NCI-H82 (cell line): ENCODE data around the gene RIMS4.
A peak's percentile ranks its signal among the peaks of the same experiment; 100 is the strongest.

ENCODE experiments used
- DNase-seq: peaks from one replicate; lab custom pipeline; 2025; lab: John Stamatoyannopoulos, UW

Gene RIMS4

DNA sequence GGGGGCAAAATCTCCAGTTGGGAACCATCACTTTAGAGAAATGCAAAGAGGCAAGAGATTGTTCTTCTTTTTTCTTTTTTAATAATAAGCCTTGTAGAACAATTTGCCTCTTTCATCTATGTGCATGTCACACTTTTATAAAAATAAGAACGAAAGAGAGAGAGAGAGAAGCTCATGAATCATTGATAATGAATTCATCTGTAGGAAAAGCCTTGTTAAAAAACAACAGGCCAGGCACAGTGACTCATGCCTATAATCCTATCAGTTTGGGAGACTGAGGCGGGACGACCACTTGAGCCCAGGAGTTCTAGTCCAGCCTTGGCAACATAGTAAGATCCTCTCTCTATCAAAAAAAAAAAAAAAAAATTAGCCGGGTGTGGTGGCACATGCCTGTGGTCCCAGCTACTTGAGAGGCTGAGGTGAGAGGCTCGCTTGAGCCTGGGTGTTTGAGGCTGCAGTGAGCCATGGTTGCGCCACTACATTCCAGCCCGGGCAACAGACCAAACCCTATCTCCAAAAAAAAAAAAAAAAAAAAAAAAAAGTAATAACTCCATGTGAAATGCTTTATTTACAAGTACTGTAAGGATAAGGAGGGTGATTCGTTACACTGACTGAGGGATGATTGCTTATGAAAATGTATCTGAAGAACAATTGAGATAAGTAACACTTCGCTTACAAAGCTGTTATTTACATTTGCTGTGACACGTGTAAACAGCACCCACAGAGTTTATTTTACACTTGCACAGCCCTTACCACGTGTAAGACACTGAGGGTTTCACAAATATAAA is 89.2 kb downstream of the RIMS4 start:
- no peak for DNase-seq

DNA sequence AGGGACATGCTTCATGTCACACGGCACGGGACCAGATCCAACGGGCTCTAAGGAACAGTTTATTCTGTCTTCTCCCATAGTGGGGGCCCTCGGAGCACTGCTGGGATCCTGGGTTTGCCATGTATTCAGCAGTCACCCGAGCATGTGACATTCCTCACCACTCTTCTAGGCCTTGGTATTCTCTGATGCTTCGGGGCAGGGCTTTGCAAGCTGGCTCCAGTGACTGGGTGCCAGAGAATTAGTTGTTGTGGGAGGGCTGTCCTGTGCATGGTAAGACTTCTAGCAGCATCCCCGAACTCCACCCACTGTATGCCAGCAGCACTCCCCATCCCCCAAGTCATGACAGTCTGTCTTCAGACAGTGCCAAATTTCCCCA is 89.7 kb downstream of the RIMS4 start:
- peak; percentile 29 for DNase-seq

DNA sequence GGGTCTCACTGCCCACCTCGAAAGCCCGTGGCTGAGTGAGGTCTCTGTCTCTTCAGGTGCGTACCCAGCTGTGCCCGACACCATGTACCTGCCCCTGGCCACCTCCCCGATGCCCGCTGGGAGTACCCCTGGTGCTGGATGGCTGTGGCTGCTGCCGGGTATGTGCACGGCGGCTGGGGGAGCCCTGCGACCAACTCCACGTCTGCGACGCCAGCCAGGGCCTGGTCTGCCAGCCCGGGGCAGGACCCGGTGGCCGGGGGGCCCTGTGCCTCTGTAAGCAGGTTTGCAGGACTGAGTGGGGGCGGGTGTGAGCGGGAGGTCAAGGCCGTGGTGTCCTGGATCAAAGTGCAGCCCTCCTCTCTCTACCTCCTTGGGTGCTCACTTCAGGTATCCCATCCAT is 90.5 kb downstream of the RIMS4 start:
- no peak for DNase-seq

DNA sequence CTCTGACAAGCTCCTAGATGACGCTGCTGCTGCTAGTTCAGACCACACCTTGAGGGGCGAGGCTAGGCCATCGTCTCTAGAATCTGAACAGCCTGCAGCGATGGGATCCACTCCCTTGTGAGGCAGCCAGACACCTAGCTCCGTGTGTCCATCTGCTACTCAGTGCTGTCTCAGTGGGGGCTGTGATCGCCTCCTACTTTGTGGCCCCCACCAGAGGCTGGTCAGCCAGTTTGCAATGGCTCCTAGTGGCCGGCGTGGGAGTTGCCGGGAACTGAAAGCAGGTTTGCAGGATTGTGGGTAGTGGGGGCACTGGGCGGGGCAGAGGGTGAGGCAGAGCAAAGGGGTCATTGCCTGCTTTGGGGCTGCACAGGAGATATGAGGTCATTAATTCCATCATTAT is 92.4 kb downstream of the RIMS4 start:
- DNase-seq: peak; percentile 75

DNA sequence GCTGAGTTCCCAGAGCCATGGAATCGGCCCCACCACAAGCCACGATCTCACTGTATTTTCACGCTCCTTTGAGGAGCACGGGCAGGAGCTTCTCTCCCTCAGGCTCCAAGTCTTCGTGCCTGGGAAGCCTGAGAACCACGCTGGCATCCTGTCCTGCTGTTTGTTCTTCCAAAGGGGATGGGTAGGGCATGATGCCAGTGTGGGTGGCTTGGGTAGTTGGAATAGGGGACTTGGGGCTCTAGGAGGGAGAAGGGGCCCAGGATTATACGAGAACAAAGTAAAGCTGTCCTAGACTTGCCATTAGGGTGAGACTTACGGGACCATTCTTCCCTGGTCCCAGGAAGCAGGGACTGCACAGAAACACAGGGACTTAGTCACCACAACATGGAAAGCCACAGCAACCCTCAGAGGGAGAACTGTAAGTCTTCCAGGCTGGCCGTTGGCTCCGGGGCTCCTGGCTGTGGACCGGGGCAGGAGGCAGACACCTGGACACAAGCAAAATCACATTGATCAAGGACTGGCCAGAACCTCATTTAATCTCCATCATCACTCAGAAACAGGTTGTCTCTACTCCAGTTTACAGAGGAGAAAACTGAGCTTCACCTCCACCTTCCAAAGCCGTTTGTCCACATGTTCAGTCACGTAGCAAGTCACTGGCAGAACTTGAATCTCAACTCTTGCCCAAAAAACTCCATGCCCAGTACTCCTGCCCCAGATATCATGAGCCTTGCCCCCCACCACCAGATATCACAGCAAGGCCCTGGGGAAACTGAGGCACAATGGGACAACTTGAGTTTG is 93.8 kb downstream of the RIMS4 start:
- DNase-seq: no peak

DNA sequence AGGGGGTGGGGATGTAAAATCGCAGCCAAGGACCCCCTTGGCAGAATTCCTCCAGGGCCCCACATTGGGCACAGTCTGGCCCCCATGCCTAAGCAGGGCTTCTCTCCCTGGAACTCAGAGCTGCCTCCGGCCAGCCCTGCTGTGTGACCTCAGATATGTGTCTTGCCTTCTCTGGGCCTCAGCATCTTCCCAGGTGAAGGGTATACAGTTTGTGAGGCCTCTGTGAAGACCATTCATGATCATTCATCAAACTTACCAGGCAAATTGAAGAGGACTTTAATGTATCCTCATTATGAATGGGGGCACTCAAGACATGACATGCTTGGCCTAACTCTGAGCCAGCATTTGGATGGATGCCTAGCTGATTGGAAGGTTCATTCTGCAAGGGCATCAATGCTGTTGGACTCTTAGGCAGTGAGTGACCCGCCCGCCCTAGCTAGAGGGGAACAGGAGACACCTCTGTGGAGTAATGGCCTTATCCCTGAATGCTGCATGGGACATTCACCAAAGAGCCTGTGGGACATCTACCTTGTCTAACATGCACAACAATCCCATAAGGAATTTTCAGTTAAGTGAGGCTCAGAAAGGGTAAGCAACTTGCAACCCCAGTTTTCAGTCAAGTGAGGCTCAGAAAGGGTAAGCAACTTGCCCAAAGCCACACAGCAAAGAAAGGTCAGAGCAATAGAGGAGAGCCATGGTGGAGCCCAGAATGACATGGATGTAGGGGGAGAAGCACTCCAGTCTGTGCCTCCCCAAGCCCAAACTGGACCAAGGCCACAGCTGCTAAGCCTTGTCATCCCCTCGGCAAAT is 94.6 kb downstream of the RIMS4 start:
- no peak for DNase-seq

DNA sequence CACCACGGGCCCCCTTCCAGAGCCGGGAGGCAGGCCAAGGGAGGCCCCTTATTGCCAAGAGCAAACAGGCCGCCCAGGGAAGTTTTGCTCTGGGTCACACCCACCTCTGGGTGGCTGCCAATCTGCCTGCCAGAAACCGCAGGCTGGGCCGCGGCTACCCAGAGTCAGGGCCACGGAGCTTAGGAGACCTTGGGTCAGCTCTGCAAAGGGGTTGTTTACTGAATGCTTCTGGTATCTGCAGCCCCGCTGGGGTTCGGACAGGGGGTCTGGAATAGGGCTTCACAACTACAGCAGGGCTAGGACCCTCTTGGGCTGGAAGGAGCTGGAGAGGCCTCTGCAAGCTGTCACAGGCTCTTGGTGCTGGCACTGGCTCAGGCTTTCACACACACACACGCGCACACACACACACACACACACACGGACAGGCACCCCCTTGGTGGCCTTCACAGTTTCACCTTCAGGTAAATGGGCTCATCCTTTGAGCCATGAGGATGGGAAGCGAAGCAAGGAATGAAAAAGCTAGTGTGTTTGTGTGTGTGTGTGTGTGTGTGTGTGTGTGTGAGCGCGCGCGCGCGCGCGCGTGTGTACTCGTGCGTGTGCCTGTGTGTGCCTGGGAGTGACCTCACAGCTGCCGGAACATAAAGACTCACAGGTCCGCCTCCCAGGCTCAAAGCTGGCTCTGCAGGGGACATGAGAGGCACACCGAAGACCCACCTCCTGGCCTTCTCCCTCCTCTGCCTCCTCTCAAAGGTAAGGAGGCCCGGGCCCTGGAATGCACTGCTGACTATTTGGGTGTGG is 95.4 kb downstream of the RIMS4 start, which contains the start of gene CCN5:
Gene CCN5 (plus strand): TSS at position 669 of the 798 bp plus-strand sequence. CDS start 22 bp downstream, at position 691.
- no peak for DNase-seq

DNA sequence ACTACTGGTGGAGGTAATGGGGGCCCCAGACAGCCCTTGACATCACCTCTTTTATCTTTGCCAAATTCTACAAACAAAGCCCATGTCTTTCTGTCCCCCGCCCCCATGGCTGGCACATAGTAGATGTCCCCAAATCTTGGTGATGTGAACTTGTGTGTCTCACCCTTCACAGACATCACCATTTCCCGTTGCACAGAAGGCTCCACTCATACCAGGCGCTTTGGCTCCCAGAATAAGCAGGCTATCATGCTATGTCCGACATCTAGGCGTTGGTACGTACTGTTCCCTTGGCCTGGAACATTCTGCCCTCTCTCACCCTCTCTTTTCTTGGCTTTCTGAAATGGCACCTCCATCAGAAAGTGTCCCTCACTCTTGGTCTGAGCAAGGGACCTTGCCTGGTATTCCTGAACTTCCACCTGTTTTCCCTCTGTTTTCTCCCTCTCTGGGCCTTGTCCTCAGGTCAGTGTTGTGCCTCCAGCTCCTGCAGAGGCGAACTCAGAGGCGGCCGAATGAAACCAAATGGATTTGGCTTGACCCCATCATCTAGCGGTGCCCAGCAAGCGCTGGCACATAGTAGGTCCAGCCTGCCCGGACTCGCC is 96.1 kb downstream of the RIMS4 start:
- DNase-seq: no peak

DNA sequence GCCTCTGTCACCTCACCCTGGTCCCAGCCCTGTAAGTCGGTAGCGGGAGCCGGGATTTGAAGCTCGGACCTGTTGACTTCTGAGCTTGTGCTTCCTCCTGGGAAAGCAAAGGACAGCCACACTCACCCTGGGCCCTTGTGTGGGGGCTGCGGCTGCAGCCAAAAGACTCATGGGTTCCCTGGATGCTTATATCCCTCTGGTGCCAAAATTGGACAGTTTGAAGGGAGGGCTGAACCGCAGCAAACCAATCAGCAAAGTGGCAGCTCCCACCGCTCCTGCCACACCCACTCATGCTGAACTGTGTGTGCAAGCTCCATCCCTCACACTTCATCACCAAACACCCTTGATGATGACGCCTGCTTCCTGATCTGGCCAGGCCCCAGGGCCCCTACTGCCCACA is 99.1 kb downstream of the RIMS4 start:
- DNase-seq: no peak

DNA sequence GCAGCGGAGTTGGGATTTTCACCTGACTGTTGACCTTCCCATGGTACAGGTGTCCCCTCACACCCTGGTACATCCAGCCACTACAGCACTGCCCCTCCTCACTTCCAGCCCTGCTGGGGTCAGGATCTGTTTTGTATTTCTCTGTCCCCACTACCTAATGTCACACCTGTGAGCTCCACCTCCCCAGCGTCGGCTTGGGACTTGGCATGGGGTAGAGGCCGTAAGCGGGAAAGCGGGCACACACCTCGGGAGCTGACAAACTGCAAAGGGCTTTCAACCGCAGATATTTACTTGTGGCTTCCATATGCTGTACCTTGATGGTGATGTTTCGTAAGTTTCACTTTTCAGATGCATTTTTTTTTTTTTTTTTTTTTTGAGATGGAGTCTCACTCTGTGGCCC is 100.5 kb downstream of the RIMS4 start:
- DNase-seq: no peak

DNA sequence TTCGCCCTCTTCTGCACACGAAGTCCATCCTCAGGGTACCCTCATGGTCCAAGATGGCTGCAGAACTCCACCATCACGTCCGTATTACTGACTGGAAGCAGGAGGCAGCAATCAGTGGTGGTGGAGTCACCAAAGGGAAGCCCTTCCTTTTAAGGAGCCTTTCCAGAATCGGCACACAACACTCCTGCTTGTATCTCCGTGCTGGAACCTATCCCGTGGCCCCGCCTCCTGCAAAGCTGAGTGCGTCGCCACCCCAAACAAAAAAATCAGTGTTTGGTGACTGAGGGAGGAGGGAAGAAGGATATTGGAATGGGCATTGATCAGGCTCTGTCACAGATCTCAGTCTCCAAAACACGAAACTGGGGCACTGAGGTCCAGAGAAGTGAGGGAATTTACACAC is 101.0 kb downstream of the RIMS4 start:
- DNase-seq: no peak

DNA sequence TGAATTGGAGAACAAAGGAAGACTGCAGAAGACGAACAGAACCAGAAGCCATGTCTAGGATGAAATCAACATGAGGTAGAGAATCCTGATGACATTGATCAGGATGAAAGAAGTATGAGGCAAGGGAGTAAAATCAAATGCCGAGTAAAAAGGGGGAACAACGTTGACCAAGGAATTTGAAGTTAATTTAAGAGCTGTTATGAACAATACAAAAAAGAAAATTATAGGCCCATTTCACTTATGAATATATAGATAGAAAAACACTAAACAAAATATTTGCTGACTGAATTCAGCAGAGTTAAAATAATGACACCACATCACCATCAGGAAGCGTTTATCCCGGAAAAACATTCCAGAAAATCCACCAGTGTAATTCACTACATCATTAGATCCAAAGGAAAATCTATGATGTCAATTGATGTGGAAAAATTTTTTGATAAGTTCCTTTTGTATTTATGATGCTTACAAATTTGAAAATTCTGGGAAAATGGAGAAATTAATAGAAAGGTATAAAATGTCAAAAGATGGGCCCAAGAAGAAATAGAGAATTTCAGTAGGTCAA is 103.2 kb downstream of the RIMS4 start:
- no peak for DNase-seq

DNA sequence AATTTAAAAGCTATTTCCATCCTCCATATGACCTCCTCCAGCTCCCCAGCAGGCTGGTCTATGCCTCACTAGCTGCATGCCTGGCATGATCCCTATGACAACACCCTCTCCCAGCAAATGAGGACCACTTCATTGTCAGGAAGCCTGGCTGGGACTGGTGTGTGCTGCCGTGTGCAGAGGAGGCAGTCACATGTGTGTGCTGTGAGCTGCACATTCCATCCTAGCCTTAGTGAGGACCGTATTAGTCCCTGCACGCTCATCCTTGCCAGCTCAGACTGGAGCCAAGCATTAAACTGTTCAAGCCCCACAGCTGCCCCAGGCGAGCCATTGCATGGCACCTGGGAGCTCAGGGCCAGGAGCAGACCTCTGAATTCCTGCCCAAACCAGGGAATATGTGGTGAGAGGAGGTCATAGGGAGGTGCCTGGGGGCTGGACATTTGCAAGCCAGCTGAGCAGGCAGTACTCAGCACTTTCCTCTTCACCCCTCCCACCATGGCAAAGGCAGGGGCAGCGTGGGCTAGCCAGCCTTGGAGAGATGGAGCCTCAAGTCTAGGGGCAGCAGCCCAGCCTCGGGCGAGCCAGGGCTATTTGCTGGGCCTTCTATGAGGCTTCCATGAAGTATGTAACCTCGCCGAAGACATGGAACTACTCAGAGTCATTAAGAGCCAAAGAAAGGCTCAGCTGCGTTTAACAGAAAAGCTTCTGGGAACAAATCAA is 103.9 kb downstream of the RIMS4 start:
- peak; percentile 17 for DNase-seq

DNA sequence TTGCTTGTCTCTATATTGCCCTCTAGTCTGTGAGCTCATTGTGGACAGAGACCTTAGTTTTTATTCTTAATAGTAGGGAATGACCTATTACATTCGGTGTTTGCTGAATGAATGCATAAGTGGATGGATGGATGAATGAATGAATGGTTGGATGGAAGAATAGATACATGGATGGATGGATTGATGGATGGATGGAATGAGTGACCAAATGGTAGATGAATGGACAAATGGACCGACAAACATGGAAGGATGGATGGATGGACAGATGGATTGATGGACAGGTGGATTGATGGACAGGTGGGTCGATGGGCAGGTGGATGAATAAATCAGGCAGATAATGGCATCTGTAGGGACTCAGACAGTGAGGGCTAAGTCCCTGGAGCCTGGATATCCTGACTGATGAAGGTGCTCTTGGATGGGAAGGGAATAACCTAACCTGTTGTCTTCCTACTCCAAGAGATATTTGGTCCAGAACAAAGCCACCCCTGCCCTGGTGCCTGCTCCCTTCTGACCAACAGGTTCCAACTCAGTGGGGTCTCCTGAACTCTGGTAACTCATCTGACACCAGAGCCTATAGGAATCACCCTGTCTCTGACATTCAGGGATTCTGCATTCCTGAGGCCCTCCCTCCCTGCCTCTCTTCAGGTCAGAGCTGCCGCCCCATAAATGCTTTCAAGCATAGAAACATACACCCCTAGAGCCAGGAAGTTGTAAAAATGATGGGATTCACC is 104.8 kb downstream of the RIMS4 start:
- no peak for DNase-seq

DNA sequence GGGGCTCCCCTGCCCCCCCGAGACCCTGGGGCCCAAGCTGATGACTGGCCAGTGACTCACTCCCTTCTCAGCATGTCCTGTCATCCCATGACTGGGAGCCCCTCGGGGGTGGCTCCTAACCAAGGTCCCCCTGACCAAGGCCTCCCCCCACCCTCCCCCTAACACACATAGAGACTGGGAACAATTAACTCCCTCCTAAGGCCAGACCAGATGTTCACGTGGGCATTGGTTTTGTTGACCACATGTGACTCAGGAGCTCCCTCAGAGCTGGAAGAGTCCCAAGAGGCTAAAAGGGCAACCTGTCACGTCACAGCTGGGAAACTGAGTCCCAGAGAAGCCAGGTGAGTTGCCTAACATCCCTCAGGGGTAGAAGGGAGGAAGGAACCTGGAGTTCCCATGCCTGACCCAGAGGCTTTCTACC is 105.8 kb downstream of the RIMS4 start:
- no peak for DNase-seq

DNA sequence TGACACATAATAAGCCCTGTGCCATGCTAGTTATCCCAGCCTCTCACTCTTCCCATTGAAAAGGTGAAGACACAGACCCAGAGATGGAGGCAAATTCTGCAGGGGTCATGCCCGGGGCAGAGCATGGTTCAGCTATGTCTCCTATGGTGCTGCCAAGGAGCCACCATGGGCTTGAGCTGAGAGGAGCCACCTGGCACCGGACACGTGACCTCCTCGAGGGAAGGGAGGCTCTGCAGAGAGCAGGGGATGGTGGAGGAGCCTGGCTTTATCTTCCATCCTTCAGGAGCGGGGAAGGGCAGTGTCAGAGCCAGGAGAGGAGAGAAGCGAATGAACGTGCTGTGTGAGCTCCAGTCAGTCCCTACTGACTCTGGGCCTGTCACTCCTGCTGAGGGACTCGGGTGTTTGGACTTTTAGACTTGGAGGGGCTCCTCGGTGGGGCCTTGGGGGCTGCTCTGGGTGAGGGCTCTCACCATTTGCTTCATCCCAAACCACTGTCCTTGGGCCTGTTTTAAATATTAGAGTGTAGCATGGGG is 106.3 kb downstream of the RIMS4 start:
- DNase-seq: no peak

DNA sequence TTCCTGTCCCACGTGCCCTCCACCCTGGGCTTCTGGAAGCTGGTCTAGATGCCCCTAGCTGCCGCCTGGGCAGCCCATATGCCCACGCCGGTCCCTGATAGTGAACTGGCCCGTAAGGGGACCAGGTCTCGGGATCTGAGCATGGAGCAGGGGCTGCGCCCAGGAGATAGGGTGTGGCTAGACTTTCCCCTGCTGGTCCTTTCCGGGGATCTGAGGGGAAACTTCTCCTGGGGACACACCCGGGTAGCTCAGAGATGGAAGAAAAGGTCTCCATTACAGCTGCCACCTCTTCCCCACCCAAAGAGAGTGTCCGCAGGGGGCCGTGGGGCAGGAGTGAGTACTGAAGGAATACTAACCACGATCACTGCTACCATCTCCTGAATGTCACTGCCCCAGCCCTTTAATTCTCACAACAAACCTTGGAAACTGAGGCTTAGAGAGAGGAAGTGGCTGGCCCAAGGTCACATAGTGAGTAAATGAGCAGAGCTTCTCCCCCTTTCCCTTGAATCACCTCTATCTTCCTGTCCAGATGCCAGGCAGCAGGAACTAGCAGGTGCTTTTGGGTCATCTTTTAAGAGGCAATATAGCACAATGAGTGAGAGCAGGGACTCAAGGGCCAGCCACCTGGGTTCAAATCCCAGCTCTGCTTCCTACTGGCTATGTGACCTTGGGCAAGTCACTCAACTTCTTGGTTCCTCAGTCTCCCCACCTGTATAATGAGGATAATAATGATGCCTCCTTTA is 107.0 kb downstream of the RIMS4 start:
- DNase-seq: no peak

DNA sequence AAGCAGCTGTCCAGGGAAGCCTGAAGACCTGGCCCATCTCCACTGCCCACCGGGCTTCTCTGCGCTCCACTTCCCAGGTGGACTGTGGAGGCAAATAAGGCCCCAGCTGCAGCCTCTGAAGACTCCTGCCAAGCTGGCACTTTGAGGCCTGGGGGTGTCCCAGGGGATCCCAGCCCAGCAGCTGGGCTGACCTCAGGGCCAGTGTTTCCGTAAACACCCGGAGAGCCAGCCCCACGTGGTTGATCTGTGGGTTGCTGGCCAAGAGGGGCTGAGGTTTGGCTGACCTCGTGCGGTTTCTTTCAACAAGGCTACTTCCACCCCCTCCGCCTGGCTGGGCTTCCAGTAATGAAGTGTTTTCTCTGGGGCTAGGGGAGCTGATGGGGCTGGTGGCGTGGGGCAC is 107.6 kb downstream of the RIMS4 start:
- peak; percentile 34 for DNase-seq

DNA sequence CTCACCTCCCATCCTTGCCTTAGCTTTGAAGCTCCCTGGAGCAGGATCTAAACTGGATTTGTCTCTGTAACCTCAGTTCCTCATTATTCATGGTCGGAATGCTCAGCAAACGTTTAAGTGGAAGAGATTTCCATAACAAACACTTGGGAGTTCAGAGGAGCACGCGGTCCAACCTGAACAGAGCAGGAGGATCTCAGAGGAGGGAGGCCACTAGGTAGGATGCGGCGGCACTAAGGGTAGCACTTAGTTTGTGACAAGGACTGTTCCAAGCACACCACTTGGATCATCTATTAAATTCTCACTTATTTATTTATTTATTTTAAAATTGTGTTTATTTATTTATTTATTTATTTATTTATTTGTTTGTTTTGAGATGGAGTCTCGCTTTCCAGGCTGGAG is 108.5 kb downstream of the RIMS4 start:
- no peak for DNase-seq
